Measurements from ENCODE around the gene CELSR1.

GRCh38 chr22:46573781-46574437, 36.5 kb upstream of the CELSR1 start:
- no peak for TF ChIP-seq POLR2AphosphoS5 (IDR thresholded peaks at IDR 0.05; ENCODE audit: low read depth, low read length)
- no peak for TF ChIP-seq EZH2phosphoT487 (IDR thresholded peaks at IDR 0.05; ENCODE audit: borderline replicate concordance)
- TF ChIP-seq, protein P1, sequence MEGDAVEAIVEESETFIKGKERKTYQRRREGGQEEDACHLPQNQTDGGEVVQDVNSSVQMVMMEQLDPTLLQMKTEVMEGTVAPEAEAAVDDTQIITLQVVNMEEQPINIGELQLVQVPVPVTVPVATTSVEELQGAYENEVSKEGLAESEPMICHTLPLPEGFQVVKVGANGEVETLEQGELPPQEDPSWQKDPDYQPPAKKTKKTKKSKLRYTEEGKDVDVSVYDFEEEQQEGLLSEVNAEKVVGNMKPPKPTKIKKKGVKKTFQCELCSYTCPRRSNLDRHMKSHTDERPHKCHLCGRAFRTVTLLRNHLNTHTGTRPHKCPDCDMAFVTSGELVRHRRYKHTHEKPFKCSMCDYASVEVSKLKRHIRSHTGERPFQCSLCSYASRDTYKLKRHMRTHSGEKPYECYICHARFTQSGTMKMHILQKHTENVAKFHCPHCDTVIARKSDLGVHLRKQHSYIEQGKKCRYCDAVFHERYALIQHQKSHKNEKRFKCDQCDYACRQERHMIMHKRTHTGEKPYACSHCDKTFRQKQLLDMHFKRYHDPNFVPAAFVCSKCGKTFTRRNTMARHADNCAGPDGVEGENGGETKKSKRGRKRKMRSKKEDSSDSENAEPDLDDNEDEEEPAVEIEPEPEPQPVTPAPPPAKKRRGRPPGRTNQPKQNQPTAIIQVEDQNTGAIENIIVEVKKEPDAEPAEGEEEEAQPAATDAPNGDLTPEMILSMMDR (IDR thresholded peaks at IDR 0.05 in 2 of 3, conservative IDR thresholded peaks at IDR 0.05 in 1 of 3; ENCODE audit: borderline replicate concordance in 1 of 3, insufficient read depth in 1 of 3, low read depth in 2 of 3, low read length in 2 of 3): no peak
- no peak for TF ChIP-seq EZH2 (IDR thresholded peaks at IDR 0.05)
- TF ChIP-seq POLR2A (IDR thresholded peaks at IDR 0.05; ENCODE audit: borderline replicate concordance, extremely low read depth, insufficient read depth, insufficient read length): no peak
- no peak for TF ChIP-seq JUND (IDR thresholded peaks at IDR 0.05)
- no peak for TF ChIP-seq SIN3A (IDR thresholded peaks at IDR 0.05; ENCODE audit: low read depth)
- TF ChIP-seq SRF (IDR thresholded peaks at IDR 0.05; ENCODE audit: low read depth): no peak
- no peak for TF ChIP-seq YY1 (IDR thresholded peaks at IDR 0.05; ENCODE audit: extremely low read depth, insufficient replicate concordance, low read depth, low read length)
- TF ChIP-seq SP1 (IDR thresholded peaks at IDR 0.05; ENCODE audit: low read depth): no peak
- TF ChIP-seq RAD21 (IDR thresholded peaks at IDR 0.05; ENCODE audit: low read depth): no peak
